HEK293 (cell line): ENCODE results near the gene UBE2M.

Experiments used
- CTCF ChIP-seq: fragments of 450-650 bp; formaldehyde crosslinking; IDR thresholded peaks from 2 replicates; pipeline ENCODE4 v1.5.1; 2016; ENCODE audit warnings: missing biosample characterization, missing genetic modification characterization
- ELK4 ChIP-seq: IDR thresholded peaks from 2 replicates; pipeline ENCODE4 v1.6.1; 2011; ENCODE audit warnings: mild to moderate bottlenecking, low read depth, low read length, borderline replicate concordance
- REST ChIP-seq: fragments of 450-650 bp; formaldehyde crosslinking; IDR thresholded peaks from 2 replicates; pipeline ENCODE4 v1.5.1; 2016; ENCODE audit warnings: missing biosample characterization, missing genetic modification characterization
- ZNF140 ChIP-seq: fragments of 450-650 bp; formaldehyde crosslinking; IDR thresholded peaks from 2 replicates; pipeline ENCODE4 v1.5.1; 2016; ENCODE audit warnings: missing biosample characterization, missing genetic modification characterization
- ZNF146 ChIP-seq: fragments of 450-650 bp; formaldehyde crosslinking; IDR thresholded peaks from 2 replicates; pipeline ENCODE4 v1.5.1; 2016; ENCODE audit warnings: missing biosample characterization, missing genetic modification characterization
- ZNF221 ChIP-seq: fragments of 450-650 bp; formaldehyde crosslinking; IDR thresholded peaks from 2 replicates; pipeline ENCODE4 v1.5.1; 2017; ENCODE audit warnings: missing biosample characterization, missing genetic modification characterization, borderline replicate concordance
- ZNF223 ChIP-seq: fragments of 450-650 bp; formaldehyde crosslinking; IDR thresholded peaks from 2 replicates; pipeline ENCODE4 v1.5.1; 2016; ENCODE audit warnings: missing biosample characterization, missing genetic modification characterization
- ZNF248 ChIP-seq: fragments of 450-650 bp; formaldehyde crosslinking; IDR thresholded peaks from 2 replicates; pipeline ENCODE4 v1.5.1; 2017; ENCODE audit warnings: missing biosample characterization, missing genetic modification characterization
- ZNF274 ChIP-seq, 2 experiments: fragments of 200-500 bp in 1 of 2; fragments of 450-650 bp in 1 of 2; sonication (Bioruptor generic) in 1 of 2; formaldehyde crosslinking in 1 of 2; IDR thresholded peaks; 2 replicates each; pipeline versions ENCODE4 v1.5.1 to v1.6.1; 2014 to 2016; ENCODE audit warnings: borderline replicate concordance in 1 of 2, inconsistent platforms in 1 of 2, low read length in 1 of 2, missing biosample characterization in 1 of 2, missing genetic modification characterization in 1 of 2

GRCh38 chr19:58575183-58576041, 17.0 kb upstream of the UBE2M start:
- TF ChIP-seq ELK4 (no peak), ZNF221 (tag by site-specific recombination) (no peak), ZNF274 (IDR thresholded peaks at IDR 0.05; ENCODE audit: low read length) (no peak), ZNF274 (tag by site-specific recombination; IDR thresholded peaks at IDR 0.05; ENCODE audit: borderline replicate concordance) (no peak), ZNF146 (tag by site-specific recombination) (no peak), ZNF223 (tag by site-specific recombination) (no peak), ZNF248 (no peak), CTCF (peak; percentile 67), REST (tag by site-specific recombination) (no peak), ZNF140 (no peak)
